GM21723 (cell line): ENCODE data around the gene SCN5A.
"Not testable (repeated sequence)": the region's sequence is repeated elsewhere in the genome, so short reads cannot be mapped to it uniquely, and the experiment has no call there.

Experiments used
- ATAC-seq: cut with Tn5 transposase; IDR thresholded peaks from one replicate; pipeline ENCODE4 v1.9.1; 2021; ENCODE audit warnings: mild to moderate bottlenecking, moderate library complexity; ENCODE audit not compliant: unreplicated experiment

The SCN5A gene

GRCh38 chr3:38580450-38581382 is 68.8 kb downstream of the SCN5A start:
- ATAC-seq, result no peak

- ATAC-seq, result no peak
Observed at GRCh38 chr3:38579551-38580449, 69.7 kb downstream of the SCN5A start.

- ATAC-seq, result no peak
Observed at GRCh38 chr3:38579141-38579540, 70.3 kb downstream of the SCN5A start.

GRCh38 chr3:38578551-38578950 is 70.9 kb downstream of the SCN5A start:
- ATAC-seq, result no peak

- ATAC-seq, result no peak
Observed at GRCh38 chr3:38578081-38578475, 71.4 kb downstream of the SCN5A start.

GRCh38 chr3:38577371-38578080 is 72.0 kb downstream of the SCN5A start:
- no peak for ATAC-seq

GRCh38 chr3:38576526-38577370 is 72.7 kb downstream of the SCN5A start:
- no peak for ATAC-seq

- no peak for ATAC-seq
Observed at GRCh38 chr3:38576131-38576525, 73.4 kb downstream of the SCN5A start.

GRCh38 chr3:38575279-38575843 is 74.1 kb downstream of the SCN5A start:
- ATAC-seq, result no peak

- ATAC-seq, result no peak
Observed at GRCh38 chr3:38574411-38575278, 74.8 kb downstream of the SCN5A start.

- ATAC-seq, result no peak
Observed at GRCh38 chr3:38573556-38573955, 75.9 kb downstream of the SCN5A start.

GRCh38 chr3:38573111-38573510 is 76.4 kb downstream of the SCN5A start:
- ATAC-seq, result no peak

GRCh38 chr3:38567498-38567897 is 82.0 kb downstream of the SCN5A start:
- ATAC-seq, result no peak

GRCh38 chr3:38566794-38567193 is 82.7 kb downstream of the SCN5A start:
- not testable (repeated sequence) for ATAC-seq

- ATAC-seq, result no peak
Observed at GRCh38 chr3:38566215-38566528, 83.3 kb downstream of the SCN5A start.

GRCh38 chr3:38565339-38566214 is 83.9 kb downstream of the SCN5A start:
- no peak for ATAC-seq

GRCh38 chr3:38564631-38565338 is 84.7 kb downstream of the SCN5A start:
- no peak for ATAC-seq
